Measurements from ENCODE around the gene MYO16. TPM values are rescaled to one million over a fixed set of nuclear protein-coding genes. Genes with fewer than 3 reads are reported as not detected.

The MYO16 gene
- total RNA-seq, 1 experiment from 2014 or later = 0.49 TPM

DNA sequence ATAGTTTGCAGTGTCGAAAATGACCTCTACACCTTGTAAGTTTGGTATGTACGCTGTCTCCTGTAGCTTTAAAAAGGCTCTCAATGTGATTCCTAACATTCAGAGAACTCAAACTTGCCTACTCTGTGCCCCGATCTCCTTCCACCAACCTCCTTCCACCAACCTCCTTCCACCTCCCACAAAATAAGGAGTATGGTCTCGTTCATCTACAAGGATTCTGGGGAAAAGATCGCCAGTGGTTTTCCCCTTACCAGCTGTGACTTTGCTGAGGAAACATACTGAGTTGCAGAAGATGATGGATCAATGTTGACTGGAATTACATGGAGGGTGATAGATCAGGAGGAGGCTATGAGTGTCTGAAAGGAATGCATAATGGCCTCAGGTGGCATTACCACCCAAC, 16.0 kb downstream of the MYO16 start:
- POLR2A ChIA-PET (ENCODE audit: low non-redundant PET) = no interaction called here
- BruUV-seq (replicated peaks) = no TSS peak
- no peaks in the 10 kb centered on the region for H3K4me1 ChIP-seq (ENCODE audit: insufficient read depth, low read length, poor library complexity, severe bottlenecking)
- H3K9me3 ChIP-seq (ENCODE audit: low read depth, low read length, poor library complexity, severe bottlenecking) = no peaks in the 10 kb centered on the region
- no peaks in the 10 kb centered on the region for H3K36me3 ChIP-seq (ENCODE audit: insufficient read depth, low read length, poor library complexity, severe bottlenecking)
- DNase-seq (ENCODE audit: low spot score) = no peak
- CTCF ChIA-PET = no interaction called here
- no peak overlapping the region for H3K4me3 ChIP-seq (ENCODE audit: low read depth, low read length, poor library complexity, severe bottlenecking)
- no peaks in the 10 kb centered on the region for H3K27me3 ChIP-seq (replicated peaks; ENCODE audit: insufficient read depth, low read depth, low read length, poor library complexity)
- intact Hi-C loops (cut with micrococcal nuclease; ENCODE audit: unreplicated experiment) = no loop called here
- H3K27ac ChIP-seq (ENCODE audit: low read depth, low read length, poor library complexity, severe bottlenecking) = no peak overlapping the region
- TF ChIP-seq EZH2 (IDR thresholded peaks at IDR 0.05; ENCODE audit: borderline replicate concordance, low read depth, low read length, poor library complexity, severe bottlenecking) = no peak
- TF ChIP-seq CTCF (conservative IDR thresholded peaks at IDR 0.05; ENCODE audit: low read depth, low read length) = no peak

DNA sequence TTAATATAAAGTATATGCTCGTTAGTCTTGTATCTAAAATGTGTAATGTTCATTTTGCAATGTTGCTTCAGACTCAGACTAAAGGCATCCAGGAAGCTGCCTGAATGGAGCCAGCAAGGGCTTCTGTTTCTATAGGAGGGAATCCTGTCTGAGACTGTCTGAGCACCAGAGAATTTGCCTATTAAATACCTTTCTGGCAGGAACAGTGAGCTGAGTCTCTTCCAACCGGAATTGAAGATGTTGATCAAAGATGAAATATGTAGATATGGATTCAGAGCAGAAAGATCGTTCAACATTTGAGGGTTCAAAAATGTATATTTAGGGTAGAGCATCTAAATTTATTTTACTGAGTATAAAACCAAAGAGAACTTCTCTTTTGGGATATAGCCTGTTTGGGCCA, 20.9 kb downstream of the MYO16 start:
- ChIA-PET CTCF (no interaction called here), POLR2A (ENCODE audit: low non-redundant PET) (no interaction called here)
- intact Hi-C loops (cut with micrococcal nuclease; ENCODE audit: unreplicated experiment) = no loop called here
- no peak for DNase-seq (ENCODE audit: low spot score)
- TF ChIP-seq EZH2 (IDR thresholded peaks at IDR 0.05; ENCODE audit: borderline replicate concordance, low read depth, low read length, poor library complexity, severe bottlenecking) = no peak
- TF ChIP-seq CTCF (conservative IDR thresholded peaks at IDR 0.05; ENCODE audit: low read depth, low read length) = no peak
- no peaks in the 10 kb centered on the region for H3K36me3 ChIP-seq (ENCODE audit: insufficient read depth, low read length, poor library complexity, severe bottlenecking)
- no peaks in the 10 kb centered on the region for H3K4me1 ChIP-seq (ENCODE audit: insufficient read depth, low read length, poor library complexity, severe bottlenecking)
- no peak overlapping the region for H3K27ac ChIP-seq (ENCODE audit: low read depth, low read length, poor library complexity, severe bottlenecking)
- no peak overlapping the region for H3K4me3 ChIP-seq (ENCODE audit: low read depth, low read length, poor library complexity, severe bottlenecking)
- no peaks in the 10 kb centered on the region for H3K27me3 ChIP-seq (replicated peaks; ENCODE audit: insufficient read depth, low read depth, low read length, poor library complexity)
- no TSS peak for BruUV-seq (replicated peaks)
- no peaks in the 10 kb centered on the region for H3K9me3 ChIP-seq (ENCODE audit: low read depth, low read length, poor library complexity, severe bottlenecking)

DNA sequence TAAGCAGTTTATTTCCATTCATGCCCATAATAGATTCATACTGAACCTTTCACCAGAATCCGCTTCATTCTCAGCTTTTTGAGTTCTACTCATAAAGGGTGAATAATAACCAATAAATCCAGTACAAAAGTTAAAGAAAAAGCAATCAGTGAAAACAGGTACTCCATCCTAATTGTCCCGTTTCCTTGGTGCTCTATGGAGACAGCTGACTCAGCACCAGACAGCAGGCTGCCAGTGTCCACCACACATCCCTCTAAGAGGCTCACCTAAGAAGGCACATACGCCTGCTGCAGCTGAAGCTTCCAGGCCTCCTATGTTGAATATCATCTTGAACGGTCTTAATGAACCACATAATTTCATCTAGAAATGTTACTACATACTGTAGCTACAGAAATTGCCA, 27.3 kb downstream of the MYO16 start:
- no peak for DNase-seq (ENCODE audit: low spot score)
- no peak overlapping the region for H3K27ac ChIP-seq (ENCODE audit: low read depth, low read length, poor library complexity, severe bottlenecking)
- H3K9me3 ChIP-seq (ENCODE audit: low read depth, low read length, poor library complexity, severe bottlenecking) = no peaks in the 10 kb centered on the region
- CTCF ChIA-PET = no interaction called here
- H3K27me3 ChIP-seq (replicated peaks; ENCODE audit: insufficient read depth, low read depth, low read length, poor library complexity) = no peaks in the 10 kb centered on the region
- peaks cover 6% of the 10 kb centered on the region for H3K4me1 ChIP-seq (ENCODE audit: insufficient read depth, low read length, poor library complexity, severe bottlenecking)
- H3K36me3 ChIP-seq (ENCODE audit: insufficient read depth, low read length, poor library complexity, severe bottlenecking) = no peaks in the 10 kb centered on the region
- POLR2A ChIA-PET (ENCODE audit: low non-redundant PET) = no interaction called here
- TF ChIP-seq CTCF (conservative IDR thresholded peaks at IDR 0.05; ENCODE audit: low read depth, low read length) (no peak), EZH2 (IDR thresholded peaks at IDR 0.05; ENCODE audit: borderline replicate concordance, low read depth, low read length, poor library complexity, severe bottlenecking) (no peak)
- no peak overlapping the region for H3K4me3 ChIP-seq (ENCODE audit: low read depth, low read length, poor library complexity, severe bottlenecking)
- intact Hi-C loops (cut with micrococcal nuclease; ENCODE audit: unreplicated experiment) = no loop called here
- no TSS peak for BruUV-seq (replicated peaks)
